Measurements from ENCODE around the gene NOTCH1.
A peak's percentile ranks its signal among the peaks of the same experiment; 100 is the strongest.

- TF ChIP-seq GATA2 (IDR thresholded peaks at IDR 0.05; ENCODE audit: low read depth, low read length) (peak; percentile 46; the same call in 1 of the 2 replicates), GATA3 (IDR thresholded peaks at IDR 0.05; ENCODE audit: low read depth, low read length) (no peak)
These were observed 6.4 kb upstream of the NOTCH1 start for GRCh38 chr9:136552117-136552703.
